K562 (cell line): ENCODE data around the gene MYL11. TPM values are rescaled to one million over a fixed set of nuclear protein-coding genes. Genes with fewer than 3 reads are reported as not detected.

Source experiments
- ATAC-seq: fragments of 200-7000 bp; cut with Tn5 transposase; 3 replicates; pipeline ENCODE4 v1.9.1; 2020; ENCODE audit warnings: moderate library complexity
- BruUV-seq: library from RNA; stranded (reverse); fragments of 400-500 nt; replicated peaks from 2 replicates; lab custom pipeline; 2021; lab: Mats Ljungman, UMichigan
- CTCF ChIA-PET: fragments of 300-600 bp; formaldehyde crosslinking; extraction: SDS; loops from one replicate; lab custom pipeline; 2021; ENCODE audit warnings: low intra/inter-chr PET ratio; lab: Yijun Ruan, JAX
- POLR2A ChIA-PET: fragments of 300-600, 350-650 bp; sonication (Branson Sonifier 250); formaldehyde crosslinking; extraction: SDS; loops from one replicate; lab custom pipeline; 2021; ENCODE audit warnings: antibody characterized with exemption, inconsistent platforms; lab: Yijun Ruan, JAX
- DNase-seq, 4 experiments: peaks; one replicate each; pipeline versions ENCODE4 v3.0.0 to v3.0.0-alpha.2; 2011 to 2018; ENCODE audit warnings: low spot score in 3 of 4, mixed read lengths in 3 of 4; ENCODE audit errors: extremely low read depth in 1 of 4
- FAIRE-seq: peaks from 2 replicates; lab custom pipeline; 2011; peaks lifted over from hg19 to GRCh38; lab: Jason Lieb, UNC
- H2AFZ ChIP-seq: 2 replicates; pipeline ENCODE4 v1.6.0; 2011; ENCODE audit warnings: low read depth, low read length, control low read depth, inconsistent platforms
- H3K27ac ChIP-seq: fragments of 200-600 bp; 3 replicates; pipeline ENCODE4 v1.8.0; 2011; ENCODE audit warnings: low read depth, mild to moderate bottlenecking, control low read depth, inconsistent platforms, low read length, moderate library complexity, mixed read lengths; ENCODE audit errors: extremely low read depth
- H3K27me3 ChIP-seq, 2 experiments: fragments of 300-600 bp in 1 of 2; 2 replicates in 1 of 2; 3 replicates in 1 of 2; pipeline versions ENCODE4 v1.6.0 to v1.8.0; 2011; ENCODE audit warnings: inconsistent platforms in 2 of 2, low read length in 2 of 2, mild to moderate bottlenecking in 1 of 2, mixed read lengths in 1 of 2, moderate library complexity in 1 of 2; ENCODE audit not compliant: control insufficient read depth in 2 of 2, insufficient read depth in 2 of 2
- H3K36me3 ChIP-seq: fragments of 300-600 bp; 3 replicates; pipeline ENCODE4 v1.8.0; 2011; ENCODE audit warnings: mild to moderate bottlenecking, low read length, inconsistent platforms; ENCODE audit not compliant: control insufficient read depth, insufficient read depth
- H3K4me1 ChIP-seq, 2 experiments: fragments of 200-600 bp in 1 of 2; replicated peaks in 1 of 2; 2 replicates in 1 of 2; 3 replicates in 1 of 2; pipeline versions ENCODE4 v1.5.1 to v1.8.0; 2011; ENCODE audit warnings: inconsistent platforms in 2 of 2, low read length in 2 of 2, mild to moderate bottlenecking in 1 of 2, mixed read lengths in 1 of 2, moderate library complexity in 1 of 2; ENCODE audit not compliant: control insufficient read depth in 2 of 2, insufficient read depth in 2 of 2
- H3K4me2 ChIP-seq: 2 replicates; pipeline ENCODE4 v1.6.1; 2011; ENCODE audit warnings: low read length, control low read depth, inconsistent platforms, mixed read lengths; ENCODE audit not compliant: insufficient read depth
- H3K4me3 ChIP-seq: fragments of 200-600 bp; sonication (generic), shearing (Covaris generic); 2 replicates; pipeline ENCODE4 v1.5.1; 2016; ENCODE audit warnings: control low read depth, inconsistent platforms
- H3K79me2 ChIP-seq: fragments of 200-600 bp; 3 replicates; pipeline ENCODE4 v1.8.0; 2011; ENCODE audit warnings: low read length, inconsistent platforms; ENCODE audit not compliant: control insufficient read depth, insufficient read depth
- H3K9ac ChIP-seq, 2 experiments: 2 replicates each; pipeline versions ENCODE4 v1.6.0 to v1.6.1; 2011; ENCODE audit warnings: low read depth in 2 of 2, low read length in 2 of 2, control low read depth in 1 of 2, inconsistent platforms in 1 of 2, mild to moderate bottlenecking in 1 of 2, mixed read lengths in 1 of 2; ENCODE audit not compliant: insufficient read depth in 1 of 2
- H3K9me1 ChIP-seq: one replicate; pipeline ENCODE4 v1.6.0; 2011; ENCODE audit warnings: inconsistent platforms, mild to moderate bottlenecking, low read length, moderate library complexity; ENCODE audit not compliant: control insufficient read depth, insufficient read depth
- H3K9me3 ChIP-seq: replicated peaks from 2 replicates; pipeline ENCODE4 v1.5.1; 2011; ENCODE audit warnings: low read depth, low read length, inconsistent platforms; ENCODE audit not compliant: control insufficient read depth, insufficient read depth
- H4K20me1 ChIP-seq: replicated peaks from 2 replicates; pipeline ENCODE4 v1.6.1; 2011; ENCODE audit warnings: low read length, inconsistent platforms, mixed read lengths; ENCODE audit not compliant: control insufficient read depth, insufficient read depth
- ELF4 ChIP-seq: fragments of 450-650 bp; formaldehyde crosslinking; IDR thresholded peaks from 2 replicates; pipeline ENCODE4 v1.4.0; 2022; ENCODE audit warnings: missing genetic modification characterization
- NR3C1 ChIP-seq: sonication (generic); formaldehyde crosslinking; IDR thresholded peaks from 2 replicates; pipeline ENCODE4 v1.8.1; 2022; ENCODE audit warnings: missing genetic modification reagents
- PHB ChIP-seq: fragments of 250-450 bp; sonication (Bioruptor Pico); IDR thresholded peaks from 2 replicates; pipeline ENCODE4 v1.5.0; 2021
- PHF8 ChIP-seq: fragments of 200-600 bp; sonication (generic); IDR thresholded peaks from 2 replicates; pipeline ENCODE4 v1.6.1; 2012; ENCODE audit warnings: mixed run types, mild to moderate bottlenecking, inconsistent platforms, low read length, moderate library complexity, borderline replicate concordance
- PTBP1 ChIP-seq: fragments of 200-400 bp; formaldehyde crosslinking; IDR thresholded peaks from 2 replicates; pipeline ENCODE4 v1.6.1; 2017; ENCODE audit warnings: low read depth, low read length
- RBM15 ChIP-seq: fragments of 200-400 bp; formaldehyde crosslinking; IDR thresholded peaks from 2 replicates; pipeline ENCODE4 v1.6.1; 2018; ENCODE audit warnings: mild to moderate bottlenecking, low read length, moderate library complexity; ENCODE audit not compliant: insufficient read depth
- RBM34 ChIP-seq: fragments of 200-400 bp; formaldehyde crosslinking; IDR thresholded peaks from 2 replicates; pipeline ENCODE4 v1.6.1; 2018; ENCODE audit warnings: low read length, borderline replicate concordance; ENCODE audit not compliant: insufficient read depth
- TOE1 ChIP-seq, 2 experiments: fragments of 450-650 bp in 1 of 2; sonication (generic) in 1 of 2; formaldehyde crosslinking in 1 of 2; IDR thresholded peaks; 2 replicates each; pipeline versions ENCODE4 v1.7.1 to v1.8.0; 2016 to 2022; ENCODE audit warnings: borderline replicate concordance in 2 of 2, mild to moderate bottlenecking in 2 of 2, antibody characterized with exemption in 1 of 2, inconsistent platforms in 1 of 2, low read depth in 1 of 2, missing genetic modification reagents in 1 of 2, moderate library complexity in 1 of 2
- ZNF24 ChIP-seq: fragments of 450-650 bp; IDR thresholded peaks from 2 replicates; pipeline ENCODE4 v1.6.1; 2016
- WGBS: fragments of 100-300 bp; shearing (Covaris generic); methylation state at CpG from one replicate; pipeline ENCODE4 v1.1.6; 2016; ENCODE audit warnings: low coverage, mixed read lengths; ENCODE audit not compliant: insufficient coverage; ENCODE audit errors: missing lambda C conversion rate; 5-methylcytosine and 5-hydroxymethylcytosine counted together
- in situ Hi-C: fragments of 300-500 bp; cut with MboI; formaldehyde crosslinking; loops from 4 replicates; pipeline ENCODE4 v1.15.0; 2018; ENCODE audit warnings: inconsistent platforms, mixed read lengths
- intact Hi-C: fragments of 100-400 bp; cut with micrococcal nuclease; formaldehyde crosslinking; loops from 2 replicates; pipeline ENCODE4 v1.14.2; 2022
- polyA plus RNA-seq, 8 experiments: library from polyadenylated mRNA; depleted of rRNA in 4 of 8; stranded (reverse) in 5 of 8; unstranded in 3 of 8; fragments of >200 nt; fragmentation: Nextera tagmentation in 2 of 8; fragmentation: Illumina TruSeq in 1 of 8; extraction: Ambion mirVana in 2 of 8; extraction: Trizol in 1 of 8; gene quantifications; 2 replicates each; pipeline versions ENCODE4 v1.2.1 to v1.2.3, GENCODE V29; 2011 to 2014; ENCODE audit warnings: inconsistent platforms in 1 of 8, missing spikeins in 1 of 8
- total RNA-seq, 7 experiments: library from RNA; depleted of rRNA in 6 of 7; stranded (reverse); fragments of >200 nt in 6 of 7; fragmentation: Illumina TruSeq in 2 of 7; extraction: Trizol in 2 of 7; gene quantifications; 2 replicates each; pipeline versions ENCODE4 v1.2.1 to v1.2.3, GENCODE V29; 2011 to 2021; ENCODE audit warnings: low replicate concordance in 1 of 7
- TF ChIP-seq, protein P1 (sequence below): sonication (generic); formaldehyde crosslinking; IDR thresholded peaks from 2 replicates; pipeline ENCODE4 v1.8.0; 2022; ENCODE audit warnings: missing genetic modification reagents, mild to moderate bottlenecking, borderline replicate concordance
- TF ChIP-seq, protein P2 (sequence below): fragments of 450-650 bp; formaldehyde crosslinking; IDR thresholded peaks from 2 replicates; pipeline ENCODE4 v1.4.0; 2020; ENCODE audit warnings: mild to moderate bottlenecking, moderate library complexity

The MYL11 gene
- total and polyA plus RNA-seq, 9 of the 15 experiments (the other 6 are each of a cell fraction or from before 2014, with no cell fraction given), result 0.31 to 1.5 (median 0.73) TPM; not detected in 4

DNA sequence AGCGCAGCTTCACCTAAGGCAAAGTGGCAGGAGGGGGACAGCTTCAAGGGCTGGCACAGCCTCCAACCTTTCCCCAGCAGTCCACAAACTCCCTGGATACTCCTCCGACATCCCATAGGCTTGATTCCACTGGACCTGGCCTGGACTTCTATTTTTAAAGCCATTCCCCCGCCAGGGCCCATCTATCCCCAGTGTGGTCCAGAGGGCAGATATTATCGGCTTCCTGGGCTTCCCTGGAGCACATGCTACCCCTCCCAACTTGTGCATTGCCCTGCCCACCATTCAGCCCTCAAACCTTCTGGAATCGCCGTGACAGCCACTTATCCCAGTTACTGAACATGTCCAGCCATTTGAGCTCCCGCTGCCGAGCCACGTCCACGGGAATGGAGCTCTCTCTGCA is 9.4 kb upstream of the MYL11 start:
- DNase-seq, result no peak
- in situ Hi-C loops (loop anchor here (25.0 kb wide), 1 partner anchor 903 kb away; the partner anchor contains the start of genes BOLA2, SLX1B and SULT1A4), intact Hi-C loops (no loop called here)
- Histone ChIP-seq H3K36me3 (peaks cover 61% of the 10 kb centered on the region), H3K4me3 (no peak overlapping the region), H2AFZ (no peak overlapping the region), H3K9ac (peak overlapping the region in 1 of 2 experiments; percentile 38; a peak in 2 of 4 replicates), H3K4me2 (no peak overlapping the region), H3K9me3 (no peaks in the 10 kb centered on the region), H4K20me1 (peaks cover 23% of the 10 kb centered on the region), H3K4me1 (peaks cover 10 to 25% of the 10 kb centered on the region in 2 experiments; a peak in 4 of 5 replicates), H3K27ac (no peak overlapping the region), H3K27me3 (no peaks in the 10 kb centered on the region), H3K79me2 (peaks cover 69% of the 10 kb centered on the region), H3K9me1 (peaks cover 6% of the 10 kb centered on the region)
- no TSS peak for BruUV-seq
- 95% methylated on average over 9 of the region's 10 CpGs for WGBS
- ChIA-PET CTCF (no interaction called here), POLR2A (interaction anchor here (0.6 to 1.8 kb wide), 5 partner anchors 11 to 329 kb away, joined by 3 to 15 read pairs (median 3); partner anchors contain the start of gene CD2BP2)
- ATAC-seq, result no peak
- no peak for FAIRE-seq
- no peak for TF ChIP-seq PHB
- TF ChIP-seq ELF4 (CRISPR knock-in tag), result no peak
- no peak for TF ChIP-seq NR3C1 (CRISPR knock-in tag)
- TF ChIP-seq RBM15, result no peak
- TF ChIP-seq PTBP1, result no peak
- no peak for TF ChIP-seq RBM34
- TF ChIP-seq TOE1 (IDR thresholded peaks at IDR 0.05; ENCODE audit: borderline replicate concordance), result no peak
- TF ChIP-seq TOE1 (CRISPR knock-in tag; IDR thresholded peaks at IDR 0.05; ENCODE audit: borderline replicate concordance, low read depth), result no peak
- no peak for TF ChIP-seq PHF8
- TF ChIP-seq ZNF24, result no peak
- TF ChIP-seq, protein P1, sequence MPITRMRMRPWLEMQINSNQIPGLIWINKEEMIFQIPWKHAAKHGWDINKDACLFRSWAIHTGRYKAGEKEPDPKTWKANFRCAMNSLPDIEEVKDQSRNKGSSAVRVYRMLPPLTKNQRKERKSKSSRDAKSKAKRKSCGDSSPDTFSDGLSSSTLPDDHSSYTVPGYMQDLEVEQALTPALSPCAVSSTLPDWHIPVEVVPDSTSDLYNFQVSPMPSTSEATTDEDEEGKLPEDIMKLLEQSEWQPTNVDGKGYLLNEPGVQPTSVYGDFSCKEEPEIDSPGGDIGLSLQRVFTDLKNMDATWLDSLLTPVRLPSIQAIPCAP (CRISPR knock-in tag), result no peak
- TF ChIP-seq, protein P2, sequence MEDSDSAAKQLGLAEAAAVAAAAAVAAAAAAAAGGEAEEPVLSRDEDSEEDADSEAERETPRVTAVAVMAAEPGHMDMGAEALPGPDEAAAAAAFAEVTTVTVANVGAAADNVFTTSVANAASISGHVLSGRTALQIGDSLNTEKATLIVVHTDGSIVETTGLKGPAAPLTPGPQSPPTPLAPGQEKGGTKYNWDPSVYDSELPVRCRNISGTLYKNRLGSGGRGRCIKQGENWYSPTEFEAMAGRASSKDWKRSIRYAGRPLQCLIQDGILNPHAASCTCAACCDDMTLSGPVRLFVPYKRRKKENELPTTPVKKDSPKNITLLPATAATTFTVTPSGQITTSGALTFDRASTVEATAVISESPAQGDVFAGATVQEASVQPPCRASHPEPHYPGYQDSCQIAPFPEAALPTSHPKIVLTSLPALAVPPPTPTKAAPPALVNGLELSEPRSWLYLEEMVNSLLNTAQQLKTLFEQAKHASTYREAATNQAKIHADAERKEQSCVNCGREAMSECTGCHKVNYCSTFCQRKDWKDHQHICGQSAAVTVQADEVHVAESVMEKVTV, result no peak
